ENCODE data around the gene DEK.
"Not testable (repeated sequence)": the region's sequence is repeated elsewhere in the genome, so short reads cannot be mapped to it uniquely, and the experiment has no call there.

DEK gene

DNA sequence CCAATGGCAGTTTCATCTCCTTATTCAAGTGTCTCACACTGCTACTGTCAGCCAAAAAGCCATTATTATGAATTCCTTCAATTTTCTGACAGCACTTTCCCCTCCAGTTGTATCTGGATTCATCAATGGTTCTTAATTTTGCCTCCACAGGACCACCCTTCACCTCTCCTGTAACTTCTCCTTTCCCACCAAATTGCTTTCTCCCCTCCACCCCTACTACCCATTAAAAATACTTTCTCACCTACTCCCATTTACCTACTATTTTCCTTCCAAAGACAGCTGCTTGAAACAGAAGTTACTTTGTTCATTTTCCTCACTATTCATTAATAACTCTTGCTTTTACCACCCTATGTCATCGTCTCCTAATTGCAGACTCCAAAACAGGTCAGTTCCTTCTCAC, 29.8 kb downstream of the DEK start:
- no peak for DNase-seq

DNA sequence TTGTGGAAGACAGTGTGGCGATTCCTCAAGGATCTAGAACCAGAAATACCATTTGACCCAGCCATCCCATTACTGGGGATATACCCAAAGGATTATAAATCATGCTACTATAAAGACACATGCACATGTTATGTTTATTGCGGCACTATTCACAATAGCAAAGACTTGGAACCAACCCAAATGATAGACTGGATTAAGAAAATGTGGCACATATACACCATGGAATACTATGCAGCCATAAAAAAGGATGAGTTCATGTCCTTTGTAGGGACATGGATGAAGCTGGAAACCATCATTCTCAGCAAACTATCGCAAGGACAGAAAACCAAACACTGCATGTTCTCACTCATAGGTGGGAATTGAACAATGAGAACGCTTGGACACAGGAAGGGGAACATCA, 30.6 kb downstream of the DEK start:
- not testable (repeated sequence) for DNase-seq

DNA sequence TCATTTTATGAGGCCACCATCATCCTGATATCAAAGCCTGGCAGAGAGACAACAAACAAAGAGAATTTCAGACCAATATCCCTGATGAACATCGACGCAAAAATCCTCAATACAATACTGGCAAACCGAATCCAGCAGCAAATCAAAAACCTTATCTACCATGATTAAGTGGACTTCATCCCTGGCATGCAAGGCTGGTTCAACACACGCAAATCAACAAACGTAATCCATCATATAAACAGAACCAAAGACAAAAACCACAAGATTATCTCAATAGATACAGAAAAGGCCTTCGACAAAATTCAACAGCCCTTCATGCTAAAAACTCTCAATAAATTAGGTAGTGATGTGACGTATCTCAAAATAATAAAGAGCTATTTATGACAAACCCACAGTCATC, 32.5 kb downstream of the DEK start:
- DNase-seq: not testable (repeated sequence)

DNA sequence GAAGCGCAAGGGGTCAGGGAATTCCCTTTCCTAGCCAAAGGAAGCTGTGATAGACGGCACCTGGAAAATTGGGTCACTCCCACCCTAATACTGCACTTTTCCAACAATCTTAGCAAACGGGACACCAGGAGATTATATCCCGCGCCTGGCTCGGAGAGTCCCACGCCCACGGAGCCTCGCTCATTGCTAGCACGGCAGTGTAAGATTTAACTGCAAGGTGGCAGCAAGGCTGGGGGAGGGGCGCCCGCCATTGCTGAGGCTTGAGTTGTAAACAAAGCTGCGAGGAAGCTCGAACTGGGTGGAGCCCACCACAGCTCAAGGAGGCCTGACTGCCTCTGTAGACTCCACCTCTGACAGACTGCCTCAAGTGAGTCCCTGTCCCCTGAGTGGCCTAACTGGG, 35.7 kb downstream of the DEK start:
- not testable (repeated sequence) for DNase-seq

DNA sequence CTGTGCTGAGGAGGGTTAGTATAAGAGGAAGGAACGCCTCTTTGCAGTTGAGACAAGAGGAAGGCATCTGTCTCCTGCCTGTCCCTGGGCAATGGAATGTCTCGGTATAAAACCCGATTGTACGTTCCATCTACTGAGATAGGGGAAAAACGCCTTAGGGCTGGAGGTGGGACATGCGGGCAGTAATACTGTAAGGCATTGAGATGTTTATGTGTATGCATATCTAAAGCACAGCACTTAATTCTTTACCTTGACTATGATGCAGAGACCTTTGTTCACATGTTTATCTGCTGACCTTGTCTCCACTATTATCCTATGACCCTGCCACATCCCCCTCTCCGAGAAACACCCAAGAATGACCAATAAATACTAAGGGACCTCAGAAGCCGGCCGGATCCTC, 37.2 kb downstream of the DEK start:
- not testable (repeated sequence) for DNase-seq

DNA sequence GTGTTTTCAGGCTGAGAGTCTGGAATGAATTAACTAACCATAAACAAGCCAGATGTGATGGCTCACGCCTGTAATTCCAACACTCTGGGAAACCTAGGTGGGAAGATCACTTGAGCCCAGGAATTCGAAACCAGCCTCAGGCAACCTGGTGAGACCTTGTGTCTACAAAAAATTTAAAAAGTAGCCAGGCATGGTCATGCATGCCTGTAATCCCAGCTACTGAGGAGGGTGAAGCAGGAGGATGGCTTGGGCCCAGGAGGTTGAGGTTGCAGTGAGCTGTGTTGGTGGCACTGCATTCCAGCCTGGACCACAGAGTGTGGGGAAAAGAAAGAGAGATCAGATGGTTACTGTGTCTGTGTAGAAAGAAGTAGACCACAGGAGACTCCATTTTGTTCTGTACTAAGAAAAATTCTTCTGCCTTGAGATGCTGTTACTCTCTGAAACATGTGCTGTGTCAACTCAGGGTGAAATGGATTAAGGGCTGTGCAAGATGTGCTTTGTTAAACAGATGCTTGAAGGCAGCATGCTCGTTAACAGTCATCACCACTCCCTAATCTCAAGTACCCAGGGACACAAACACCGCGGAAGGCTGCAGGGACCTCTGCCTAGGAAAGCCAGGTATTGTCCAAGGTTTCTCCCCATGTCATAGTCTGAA, 37.8 kb downstream of the DEK start:
- not testable (repeated sequence) for DNase-seq

DNA sequence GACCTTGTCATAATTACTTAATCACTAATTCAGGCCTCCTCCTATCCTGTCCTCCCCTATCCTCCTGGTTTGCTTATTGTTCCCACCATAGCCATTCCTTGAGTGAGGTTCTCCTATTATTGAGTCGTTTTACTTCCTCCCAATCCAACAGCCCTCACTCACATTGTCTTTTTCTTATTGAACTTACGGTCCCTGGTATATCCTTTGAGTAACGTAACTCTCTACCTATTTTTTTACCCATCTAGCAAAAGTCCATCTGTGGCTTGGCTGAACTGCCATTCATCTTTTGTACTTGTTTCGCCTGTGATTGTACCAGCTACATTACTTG, 43.1 kb downstream of the DEK start:
- DNase-seq: no peak

DNA sequence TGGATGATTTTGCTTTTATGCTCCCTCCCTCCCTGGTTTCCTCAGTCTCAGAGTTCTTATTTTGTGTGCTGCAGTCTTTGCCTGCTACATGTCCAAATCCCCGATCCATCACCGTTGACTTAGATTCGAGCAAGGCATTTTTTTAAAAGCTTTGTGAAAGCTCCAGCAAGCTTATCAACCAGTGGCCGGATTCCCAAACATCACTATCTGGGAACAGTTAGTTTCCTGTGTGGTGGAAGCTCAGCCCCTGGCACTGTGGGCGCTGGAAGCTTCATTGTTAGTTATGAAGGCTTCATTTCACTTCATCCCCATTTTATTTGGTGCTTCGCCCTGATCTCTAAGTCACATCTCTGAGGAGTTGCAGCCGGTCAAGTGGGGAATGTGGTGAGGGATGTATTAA, 44.7 kb downstream of the DEK start:
- DNase-seq: no peak

DNA sequence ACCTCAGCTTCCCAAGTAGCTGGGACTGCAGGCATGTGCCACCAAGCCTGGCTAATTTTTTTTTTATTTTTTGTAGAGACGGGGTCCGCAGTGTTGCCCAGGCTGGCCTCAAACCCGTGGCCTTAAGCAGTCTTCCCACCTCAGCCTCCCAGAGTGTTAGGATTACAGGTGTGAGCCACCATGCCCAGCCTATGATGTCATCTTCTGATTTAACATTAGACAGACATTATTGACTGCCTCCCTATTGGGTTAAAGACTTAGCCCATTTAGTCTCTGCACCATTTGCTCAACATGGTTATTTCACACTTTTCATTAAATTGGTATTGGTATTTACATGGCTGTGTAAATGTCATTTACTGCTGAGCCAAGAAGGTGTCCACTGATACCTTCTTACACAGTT, 46.1 kb downstream of the DEK start:
- DNase-seq: no peak

DNA sequence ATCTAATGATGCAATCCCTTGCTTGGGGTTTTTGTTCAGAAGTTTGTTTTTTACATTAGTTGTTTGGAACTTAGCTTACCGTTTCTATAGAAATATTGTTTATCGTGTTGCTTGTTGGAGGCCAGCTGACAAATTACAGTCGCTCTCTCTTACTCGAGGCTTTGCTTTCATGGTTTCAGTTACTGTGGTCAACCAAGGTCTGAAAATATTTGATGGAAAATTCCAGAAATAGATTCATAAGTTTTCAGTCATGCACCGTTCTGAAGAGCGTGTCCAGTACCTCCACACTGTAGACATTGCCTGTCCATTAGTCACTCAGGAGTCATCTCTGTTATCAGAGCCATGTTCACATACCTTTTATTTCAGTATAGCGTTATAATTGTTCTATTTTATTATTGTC, 47.9 kb downstream of the DEK start:
- DNase-seq: no peak

DNA sequence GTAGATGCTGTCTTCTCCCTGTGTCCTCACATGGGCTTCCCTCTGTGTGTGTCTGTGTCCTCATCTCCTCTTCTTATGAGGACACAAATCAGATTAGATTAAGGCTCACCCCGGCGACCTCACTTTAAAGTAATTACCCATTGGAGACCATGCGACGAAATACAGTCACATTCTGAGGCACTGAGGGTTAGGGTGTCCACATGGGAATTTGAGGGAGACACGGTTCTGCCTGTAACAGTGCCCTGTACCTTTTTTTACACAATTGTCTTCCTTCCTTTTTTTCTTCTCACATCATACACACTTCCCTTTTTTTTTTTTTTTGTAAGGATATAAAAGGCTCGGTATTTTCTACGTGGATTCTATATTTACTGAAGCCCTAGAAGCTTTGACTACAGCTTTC, 48.9 kb downstream of the DEK start:
- DNase-seq: no peak

DNA sequence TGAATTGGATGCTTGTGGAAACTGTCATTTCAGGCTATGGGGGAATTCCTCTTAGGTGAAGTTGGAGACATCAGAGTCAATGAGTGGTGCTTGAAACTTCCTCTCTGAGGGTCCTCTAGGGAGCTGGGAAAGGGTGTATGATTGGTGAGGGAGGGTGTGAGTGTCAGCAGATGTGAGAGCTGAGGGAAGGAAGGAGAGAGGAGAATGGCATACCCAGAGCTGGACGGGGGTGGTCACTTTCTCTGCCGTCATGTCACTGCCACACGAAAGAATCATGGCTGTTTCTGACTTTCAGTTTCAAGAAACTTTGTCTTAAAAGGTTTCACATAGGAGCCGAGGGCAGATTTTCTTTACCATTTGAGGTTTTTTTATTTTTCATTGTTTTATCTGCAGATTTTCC, 50.3 kb downstream of the DEK start:
- DNase-seq: no peak

DNA sequence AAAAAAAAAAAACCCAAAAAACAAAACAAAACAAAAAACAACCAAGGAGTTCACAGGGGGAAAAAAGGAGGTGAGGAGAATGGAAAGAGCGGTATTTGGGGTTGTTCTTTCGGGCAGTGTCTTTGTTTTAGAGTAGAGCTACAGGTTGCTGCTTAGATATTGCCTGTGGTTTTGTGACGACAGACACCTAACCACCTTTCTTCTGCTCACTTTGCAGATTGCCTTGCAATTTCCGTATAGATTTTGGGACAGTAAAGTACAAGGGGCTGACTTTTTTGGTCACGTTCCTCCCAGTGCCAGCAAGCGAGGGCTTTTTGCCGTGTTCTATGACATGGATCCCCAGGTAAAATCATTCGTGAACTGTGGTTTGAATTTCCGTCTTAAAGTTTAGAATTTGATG, 50.9 kb downstream of the DEK start:
- no peak for DNase-seq

DNA sequence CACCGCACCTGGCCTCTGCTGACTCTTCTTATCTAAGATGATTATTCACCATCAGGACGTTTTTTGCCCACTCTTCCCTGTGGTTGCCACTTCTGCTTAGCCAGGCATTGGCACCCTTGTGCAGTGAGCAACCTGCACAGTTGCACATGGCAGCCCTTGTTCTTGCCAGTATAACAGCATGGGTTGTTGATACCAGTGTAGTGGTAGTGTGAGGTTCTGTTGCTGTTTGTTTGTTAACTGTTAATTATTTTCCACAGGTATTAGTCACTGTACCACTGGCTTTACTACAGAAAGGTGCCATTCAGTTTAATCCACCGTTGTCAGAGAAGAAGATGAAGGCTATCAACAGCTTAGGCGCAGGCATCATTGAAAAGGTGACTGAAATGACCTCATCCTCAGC, 52.1 kb downstream of the DEK start:
- DNase-seq: no peak

DNA sequence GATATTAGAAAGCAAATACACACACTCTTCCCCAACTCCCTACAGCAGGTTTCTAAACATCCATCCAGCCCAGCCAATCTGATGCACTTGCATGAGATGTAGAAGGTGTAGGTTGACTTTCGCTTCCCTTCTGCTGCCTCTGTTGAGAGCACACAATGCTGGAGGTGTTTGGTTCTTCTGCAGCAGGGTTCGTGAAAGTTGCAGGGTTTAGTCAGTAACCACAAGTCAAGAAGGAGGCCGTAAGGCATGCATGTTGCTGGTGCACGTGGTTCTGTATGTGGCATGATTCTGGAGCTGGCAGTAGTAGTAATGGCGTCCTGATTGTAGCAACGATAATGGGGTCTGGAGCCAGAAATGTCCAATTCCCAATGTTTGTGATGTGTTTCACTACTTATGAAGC, 53.0 kb downstream of the DEK start:
- no peak for DNase-seq

DNA sequence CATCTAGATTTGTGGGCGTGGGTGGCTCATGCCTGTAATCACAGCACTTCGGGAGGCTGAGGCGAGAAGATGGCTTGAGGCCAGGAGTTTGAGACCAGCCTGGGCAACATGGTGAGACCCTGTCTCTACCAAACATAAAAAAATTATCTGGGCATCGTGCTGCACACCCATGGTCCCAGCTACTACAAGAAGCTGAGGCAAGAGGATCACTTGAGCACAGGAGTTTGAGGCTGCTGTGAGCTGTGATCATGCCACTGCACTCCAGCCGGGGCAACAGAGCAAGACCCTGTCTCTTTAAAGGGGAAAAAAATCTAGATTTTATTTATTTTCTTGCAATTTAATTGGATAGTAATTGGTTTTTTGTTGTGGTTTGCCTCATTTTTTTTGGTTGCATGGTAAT, 53.6 kb downstream of the DEK start:
- no peak for DNase-seq

DNA sequence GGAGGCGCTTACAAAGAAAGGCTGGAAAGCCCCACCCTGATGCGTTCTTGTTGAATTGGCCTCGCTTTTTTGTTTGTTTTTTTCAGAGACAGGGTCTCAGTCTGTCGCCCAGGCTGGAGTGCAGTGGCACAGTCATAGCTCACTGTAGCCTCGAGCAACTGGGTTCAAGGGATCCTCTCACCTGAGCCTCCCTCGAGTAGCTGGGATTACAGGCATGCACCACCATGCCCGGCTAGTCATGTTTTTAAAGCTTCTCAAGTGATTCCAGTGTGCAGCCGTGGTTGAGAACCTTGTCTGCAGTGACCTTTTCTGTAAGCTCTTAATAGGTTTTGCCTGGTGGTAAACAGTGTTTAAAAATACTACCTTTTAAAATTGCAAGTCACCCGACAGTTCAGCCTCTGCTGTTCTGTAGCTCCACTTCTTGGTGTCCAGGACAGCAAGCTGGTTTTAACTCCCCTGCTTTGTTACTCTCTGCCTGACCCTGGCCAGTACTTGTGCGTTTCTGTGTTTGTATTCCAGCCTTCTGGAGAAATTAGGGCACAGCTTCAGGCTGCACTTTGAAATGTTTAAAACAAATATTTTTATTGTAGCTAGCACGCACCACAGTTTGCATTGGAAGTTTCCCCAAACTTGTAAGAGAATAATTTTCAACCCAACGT, 54.7 kb downstream of the DEK start:
- no peak for DNase-seq

DNA sequence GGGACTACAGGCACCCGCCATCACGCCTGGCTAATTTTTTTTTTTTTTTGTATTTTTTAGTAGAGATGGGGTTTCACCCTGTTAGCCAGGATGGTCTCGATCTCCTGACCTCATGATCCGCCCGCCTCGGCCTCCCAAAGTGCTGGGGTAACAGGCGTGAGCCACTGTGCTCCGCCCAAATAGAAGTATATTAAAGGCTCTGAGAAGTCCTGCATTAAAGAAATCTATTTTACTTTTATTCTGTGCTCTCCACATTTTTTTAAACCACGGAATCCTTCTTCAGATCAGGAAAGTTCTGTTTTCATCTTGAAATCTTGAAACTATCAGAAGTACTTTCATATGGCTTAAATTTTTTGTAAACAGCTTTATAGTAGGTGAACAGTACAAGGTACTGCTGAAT, 55.6 kb downstream of the DEK start:
- DNase-seq: not testable (repeated sequence)

DNA sequence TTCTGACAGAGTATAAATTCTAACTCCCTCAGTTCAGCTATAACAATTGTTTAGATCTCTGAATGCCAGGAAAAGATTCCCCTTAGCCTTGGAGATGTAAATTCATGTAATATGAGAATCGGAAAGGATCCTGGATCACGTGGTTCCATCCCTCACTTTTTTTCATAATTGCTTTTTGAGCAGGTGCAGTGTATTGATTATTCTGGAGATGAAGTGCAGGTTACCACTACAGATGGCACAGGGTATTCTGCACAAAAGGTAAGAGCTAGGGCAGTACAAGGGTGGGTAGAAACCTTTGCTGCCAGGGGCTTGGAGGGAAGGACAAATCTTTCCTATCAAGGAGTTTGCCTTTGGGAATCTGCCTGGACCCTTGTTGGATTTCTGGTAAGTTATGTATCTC, 56.4 kb downstream of the DEK start:
- no peak for DNase-seq

DNA sequence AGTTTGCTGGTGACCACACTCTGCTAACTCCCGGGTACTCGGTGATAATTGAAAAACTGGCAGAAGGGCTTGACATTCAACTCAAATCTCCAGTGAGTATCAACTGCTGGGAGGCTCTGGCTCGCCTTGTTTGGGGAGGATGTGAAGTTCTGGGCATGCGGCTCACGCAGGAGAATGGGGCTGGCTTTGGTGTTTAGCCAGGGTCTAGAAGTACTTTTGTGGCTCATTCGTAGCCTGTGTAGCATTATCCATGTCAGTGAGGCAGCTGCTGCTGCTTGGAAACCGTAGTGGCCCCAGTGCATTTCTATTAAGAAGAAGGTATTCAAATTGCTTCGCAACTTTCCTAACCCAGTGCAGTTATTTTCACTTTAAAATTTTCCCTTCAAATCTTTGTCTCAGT, 56.9 kb downstream of the DEK start:
- no peak for DNase-seq

DNA sequence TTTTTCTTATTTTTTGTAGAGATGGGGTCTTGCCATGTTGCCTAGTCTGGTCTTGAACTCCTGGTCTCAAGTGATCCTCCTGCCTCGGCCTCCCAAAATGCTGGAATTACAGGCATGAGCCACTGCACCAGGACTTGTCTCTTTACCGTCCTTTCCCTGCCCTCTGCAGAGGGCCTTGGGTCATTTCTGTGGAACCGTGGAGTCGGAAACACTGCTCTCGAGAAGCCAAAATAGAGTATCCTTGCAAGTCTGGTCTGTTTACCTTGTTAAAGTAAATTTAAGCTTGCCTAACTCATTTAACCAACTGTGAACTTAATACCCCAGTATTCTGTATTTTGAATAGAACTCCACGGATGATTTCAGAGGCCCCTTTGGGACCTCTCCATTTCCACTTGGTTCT, 57.7 kb downstream of the DEK start:
- no peak for DNase-seq

DNA sequence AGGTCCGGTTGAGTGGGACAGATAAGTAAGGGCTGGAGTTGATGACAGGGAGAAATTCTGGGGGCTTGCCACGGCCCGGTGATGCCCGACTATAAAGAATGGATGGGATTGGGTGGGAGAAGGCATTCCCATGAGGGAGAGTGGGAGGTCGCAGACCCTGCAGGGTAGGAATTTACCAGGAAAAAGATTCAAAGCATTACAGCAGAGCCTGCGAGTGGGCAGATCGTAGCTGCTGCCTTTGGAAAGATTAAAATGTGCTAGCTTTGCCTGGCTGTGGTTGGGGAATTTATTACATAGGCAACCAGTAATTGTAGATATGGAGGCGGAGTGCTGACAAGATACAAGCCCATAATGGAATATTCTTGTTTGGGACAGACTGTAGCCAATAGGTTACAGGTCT, 59.6 kb downstream of the DEK start:
- no peak for DNase-seq

DNA sequence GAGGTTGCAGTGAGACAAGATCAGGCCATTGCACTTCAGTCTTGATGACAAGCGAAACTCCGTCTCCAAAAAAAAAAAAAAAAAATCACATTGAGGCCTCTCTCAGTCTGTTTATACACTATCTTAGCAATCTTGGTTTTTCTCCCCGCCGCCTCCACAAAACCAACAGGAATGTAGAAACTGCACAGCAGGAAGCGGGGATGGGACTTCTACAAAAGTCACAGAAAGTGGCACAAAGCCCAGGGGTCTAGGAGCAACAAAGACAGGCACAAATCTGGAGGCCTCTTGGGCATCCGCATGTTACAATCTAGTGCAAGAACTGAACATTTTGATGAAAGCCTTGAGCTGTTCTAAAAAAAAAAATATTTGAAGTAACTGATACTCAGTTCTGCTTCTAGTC, 60.5 kb downstream of the DEK start:
- no peak for DNase-seq

DNA sequence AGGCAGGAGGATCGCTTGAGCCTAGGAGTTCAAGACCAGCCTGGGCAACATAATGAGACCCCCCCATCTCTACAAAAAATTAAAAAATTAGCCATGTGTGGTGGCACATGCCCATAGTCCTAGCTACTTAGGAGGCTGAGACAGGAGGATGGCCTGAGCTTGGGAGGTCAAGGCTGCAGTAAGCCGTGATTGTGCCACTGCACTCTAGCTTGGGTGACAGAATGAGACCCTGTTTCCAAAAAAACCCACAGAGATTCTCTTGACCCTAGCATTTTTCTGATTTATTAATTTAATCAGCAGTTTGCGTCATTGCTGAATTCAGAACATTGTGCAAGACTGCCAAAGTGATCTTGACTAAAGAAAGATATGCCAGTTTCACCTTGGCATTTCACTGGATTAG, 72.3 kb downstream of the DEK start:
- DNase-seq: no peak

DNA sequence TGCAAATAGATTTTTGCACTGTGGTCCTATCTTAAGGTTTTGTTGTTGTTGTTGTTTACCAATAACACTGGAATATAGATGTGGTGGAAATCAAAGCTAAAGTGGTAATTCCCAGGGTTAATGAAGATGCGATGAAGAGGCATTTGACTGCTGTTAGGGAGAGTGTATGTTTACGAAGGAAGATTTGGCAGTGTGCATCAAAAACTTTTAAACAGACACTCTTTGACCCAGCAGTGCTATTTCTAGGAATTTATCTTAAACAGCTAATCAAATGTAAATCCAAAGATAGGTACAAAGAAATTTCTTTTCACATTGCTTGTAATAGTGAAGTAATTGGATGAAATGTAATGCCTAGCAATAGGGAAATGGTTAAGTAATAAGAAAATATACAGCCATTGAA, 75.1 kb downstream of the DEK start:
- no peak for DNase-seq

Data from activated CD4-positive, alpha-beta T cell treated with anti-CD3 and anti-CD28 coated beads for 1 hour (primary cell).